GM23338 (cell line): ENCODE data around the gene SGCD. TPM values are rescaled to one million over a fixed set of nuclear protein-coding genes. Genes with fewer than 3 reads are reported as not detected.

ENCODE experiments used
- ATAC-seq: fragments of 200-7000 bp; cut with Tn5 transposase; 3 replicates; pipeline ENCODE4 v1.9.1; 2020
- DNase-seq: peaks from one replicate; pipeline ENCODE4 v3.0.0-alpha.2; 2015; ENCODE audit warnings: low spot score
- H2AFZ ChIP-seq: fragments of 200-600 bp; sonication (generic); 2 replicates; pipeline ENCODE4 v1.8.0; 2016; ENCODE audit warnings: antibody characterized with exemption, mild to moderate bottlenecking, moderate library complexity
- H3F3A ChIP-seq: fragments of 200-600 bp; sonication (generic); replicated peaks from 2 replicates; pipeline ENCODE4 v1.8.0; 2017; ENCODE audit warnings: antibody characterized with exemption, mixed run types, low read depth
- H3K27ac ChIP-seq: fragments of 200-600 bp; sonication (generic); 2 replicates; pipeline ENCODE4 v1.6.1; 2016; ENCODE audit warnings: low read depth
- H3K27me3 ChIP-seq: fragments of 200-600 bp; sonication (generic); 2 replicates; pipeline ENCODE4 v1.8.0; 2016; ENCODE audit warnings: mild to moderate bottlenecking, mixed run types, moderate library complexity; ENCODE audit not compliant: insufficient read depth
- H3K36me3 ChIP-seq: fragments of 200-600 bp; sonication (generic); 2 replicates; pipeline ENCODE4 v1.8.0; 2016; ENCODE audit warnings: mild to moderate bottlenecking; ENCODE audit not compliant: insufficient read depth
- H3K4me1 ChIP-seq: fragments of 200-600 bp; sonication (generic); 2 replicates; pipeline ENCODE4 v1.8.0; 2016; ENCODE audit warnings: mild to moderate bottlenecking, moderate library complexity; ENCODE audit not compliant: insufficient read depth
- H3K4me2 ChIP-seq: fragments of 200-600 bp; sonication (generic); 2 replicates; pipeline ENCODE4 v1.7.1; 2017; ENCODE audit warnings: mixed run types
- H3K4me3 ChIP-seq: fragments of 200-600 bp; sonication (generic); 2 replicates; pipeline ENCODE4 v1.6.1; 2016; ENCODE audit warnings: mixed run types
- H3K79me2 ChIP-seq: fragments of 200-600 bp; sonication (generic); replicated peaks from 2 replicates; pipeline ENCODE4 v1.8.0; 2017; ENCODE audit warnings: mild to moderate bottlenecking; ENCODE audit not compliant: insufficient read depth
- H3K9me2 ChIP-seq: fragments of 200-600 bp; sonication (generic); 2 replicates; pipeline ENCODE4 v1.8.0; 2017; ENCODE audit not compliant: insufficient read depth
- H4K20me1 ChIP-seq: fragments of 200-600 bp; sonication (generic); replicated peaks from 2 replicates; pipeline ENCODE4 v1.8.0; 2017; ENCODE audit warnings: mild to moderate bottlenecking; ENCODE audit not compliant: insufficient read depth
- H3K27ac Mint-ChIP-seq: 2 replicates; pipeline ENCODE4 v1.8.0; 2020; ENCODE audit warnings: inconsistent platforms, mild to moderate bottlenecking, moderate library complexity, mixed read lengths
- H3K27me3 Mint-ChIP-seq: 3 replicates; pipeline ENCODE4 v1.8.0; 2022; ENCODE audit warnings: low read depth, mild to moderate bottlenecking, moderate library complexity, mixed read lengths, inconsistent platforms; ENCODE audit not compliant: insufficient read depth, poor library complexity
- H3K36me3 Mint-ChIP-seq: 3 replicates; pipeline ENCODE4 v1.8.0; 2021; ENCODE audit warnings: low read depth, mild to moderate bottlenecking, inconsistent platforms, moderate library complexity, mixed read lengths
- H3K4me1 Mint-ChIP-seq: 3 replicates; pipeline ENCODE4 v1.8.0; 2020; ENCODE audit warnings: mild to moderate bottlenecking, inconsistent platforms, mixed read lengths
- H3K4me3 Mint-ChIP-seq: 3 replicates; pipeline ENCODE4 v1.8.0; 2021; ENCODE audit warnings: moderate library complexity, mild to moderate bottlenecking, inconsistent platforms, mixed read lengths
- H3K9me3 Mint-ChIP-seq: 3 replicates; pipeline ENCODE4 v1.8.0; 2020; ENCODE audit warnings: moderate library complexity, mild to moderate bottlenecking, inconsistent platforms, mixed read lengths
- CREB1 ChIP-seq: fragments of 250-450 bp; sonication (Bioruptor Pico); IDR thresholded peaks from 2 replicates; pipeline ENCODE4 v1.5.0; 2020; ENCODE audit warnings: low read depth, mild to moderate bottlenecking, moderate library complexity
- EZH2 ChIP-seq: fragments of 200-600 bp; sonication (generic); IDR thresholded peaks from one replicate; pipeline ENCODE4 v1.8.0; 2017; ENCODE audit warnings: antibody characterized with exemption, mild to moderate bottlenecking, low read depth; ENCODE audit not compliant: unreplicated experiment
- EZH2phosphoT487 ChIP-seq: fragments of 200-600 bp; sonication (generic); IDR thresholded peaks from one replicate; pipeline ENCODE4 v1.8.1; 2018; ENCODE audit warnings: antibody characterized with exemption; ENCODE audit not compliant: unreplicated experiment
- JUNB ChIP-seq: IDR thresholded peaks from one replicate; pipeline ENCODE4 v1.6.1; 2016; ENCODE audit warnings: antibody characterized with exemption; ENCODE audit not compliant: unreplicated experiment
- NANOG ChIP-seq: IDR thresholded peaks from 2 replicates; pipeline ENCODE4 v1.6.1; 2016; ENCODE audit warnings: antibody characterized with exemption, borderline replicate concordance
- POLR2AphosphoS5 ChIP-seq: IDR thresholded peaks from 2 replicates; pipeline ENCODE4 v1.6.1; 2016; ENCODE audit warnings: antibody characterized with exemption, low read depth
- STAT1 ChIP-seq: IDR thresholded peaks from one replicate; pipeline ENCODE4 v1.6.1; 2016; ENCODE audit warnings: antibody characterized with exemption; ENCODE audit not compliant: unreplicated experiment
- ZNF114 ChIP-seq: fragments of 250-450 bp; sonication (Bioruptor Pico); IDR thresholded peaks from 2 replicates; pipeline ENCODE4 v1.5.0; 2020; ENCODE audit warnings: mild to moderate bottlenecking, moderate library complexity
- ZNF331 ChIP-seq: fragments of 250-450 bp; sonication (Bioruptor Pico); IDR thresholded peaks from 2 replicates; pipeline ENCODE4 v1.5.0; 2020; ENCODE audit warnings: low read depth, mild to moderate bottlenecking, moderate library complexity
- polyA plus RNA-seq: library from polyadenylated mRNA; unstranded; fragments of >200 nt; fragmentation: Nextera tagmentation; extraction: Ambion mirVana; gene quantifications from 2 replicates; pipeline ENCODE4 v1.2.1, GENCODE V29; 2016
- total RNA-seq: library from RNA; depleted of rRNA; stranded (reverse); fragments of >200 nt; shearing (Covaris generic); gene quantifications from 2 replicates; pipeline ENCODE4 v1.2.3, GENCODE V29; 2014
- TF ChIP-seq, protein P1 (sequence below), 2 experiments: fragments of 200-600 bp in 1 of 2; sonication (generic) in 1 of 2; conservative IDR thresholded peaks; 2 replicates each; pipeline versions ENCODE4 v1.5.1 to v1.6.1; 2016 to 2017; ENCODE audit warnings: antibody characterized with exemption in 2 of 2, low read depth in 2 of 2, mild to moderate bottlenecking in 2 of 2, moderate library complexity in 1 of 2
- TF ChIP-seq, protein P2 (sequence below): IDR thresholded peaks from 2 replicates; pipeline ENCODE4 v1.6.1; 2016; ENCODE audit warnings: antibody characterized with exemption
- TF ChIP-seq, protein P3 (sequence below): IDR thresholded peaks from one replicate; pipeline ENCODE4 v1.6.1; 2018; ENCODE audit warnings: antibody characterized with exemption; ENCODE audit not compliant: unreplicated experiment
- TF ChIP-seq, protein P4 (sequence below): fragments of 250-450 bp; sonication (Bioruptor Pico); IDR thresholded peaks from 2 replicates; pipeline ENCODE4 v1.5.0; 2020; ENCODE audit warnings: mild to moderate bottlenecking, moderate library complexity

The SGCD gene
- total and polyA plus RNA-seq, 2 experiments from 2014 or later = 0.03 to 0.05 TPM

DNA sequence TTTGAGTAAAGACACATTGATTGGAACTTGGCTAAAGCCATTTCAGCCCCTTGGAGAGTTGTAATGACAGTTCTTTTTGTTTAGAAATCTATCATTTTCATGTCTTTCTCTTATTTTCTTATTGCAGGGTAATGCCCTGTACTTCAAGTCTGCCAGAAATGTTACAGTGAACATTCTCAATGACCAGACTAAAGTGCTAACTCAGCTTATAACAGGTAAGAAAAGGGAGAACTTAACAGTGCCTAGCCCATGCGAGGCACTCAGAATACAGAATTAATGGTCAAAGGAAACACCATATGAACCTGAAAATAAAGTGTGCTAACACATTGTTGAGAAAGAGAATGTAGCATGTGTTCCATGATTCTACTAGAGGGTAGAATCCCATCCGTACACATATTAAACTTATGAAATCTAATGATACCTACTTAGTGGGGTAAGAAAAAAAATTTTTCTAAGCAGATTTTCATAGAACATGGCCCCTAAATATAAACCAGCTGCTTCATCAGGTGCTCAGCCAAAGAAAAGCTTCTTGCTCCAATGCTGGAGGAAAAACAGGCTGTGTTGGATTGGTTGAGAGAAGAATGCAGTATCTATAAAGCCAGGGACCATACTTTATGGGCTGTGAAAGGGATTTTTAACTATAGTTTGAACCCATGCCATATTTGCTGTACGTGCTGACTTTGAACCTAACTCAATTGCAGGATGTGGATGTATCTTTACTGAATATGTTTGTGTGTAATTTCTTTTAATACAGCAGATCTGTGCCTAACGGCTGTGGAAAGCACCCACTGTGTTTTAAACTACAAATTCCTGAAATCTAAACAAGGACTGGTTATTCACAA lies 262.4 kb downstream of the SGCD start:
- Histone ChIP-seq H3K4me3 (no peak overlapping the region), H3K4me2 (no peak overlapping the region), H3K27ac (no peak overlapping the region), H3K27me3 (no peaks in the 10 kb centered on the region), H3K4me1 (no peaks in the 10 kb centered on the region), H3K79me2 (no peaks in the 10 kb centered on the region), H3F3A (no peaks in the 10 kb centered on the region), H3K9me2 (peaks cover 16% of the 10 kb centered on the region; the same call in 1 of the 2 replicates), H3K36me3 (no peaks in the 10 kb centered on the region), H4K20me1 (no peaks in the 10 kb centered on the region), H2AFZ (no peak overlapping the region)
- H3K36me3 Mint-ChIP-seq = no peaks in the 10 kb centered on the region
- no peaks in the 10 kb centered on the region for H3K9me3 Mint-ChIP-seq
- no peaks in the 10 kb centered on the region for H3K27me3 Mint-ChIP-seq
- ATAC-seq = no peak
- no peak for DNase-seq
- H3K27ac Mint-ChIP-seq = no peak overlapping the region
- no peaks in the 10 kb centered on the region for H3K4me1 Mint-ChIP-seq
- no peak overlapping the region for H3K4me3 Mint-ChIP-seq
- TF ChIP-seq, protein P1, sequence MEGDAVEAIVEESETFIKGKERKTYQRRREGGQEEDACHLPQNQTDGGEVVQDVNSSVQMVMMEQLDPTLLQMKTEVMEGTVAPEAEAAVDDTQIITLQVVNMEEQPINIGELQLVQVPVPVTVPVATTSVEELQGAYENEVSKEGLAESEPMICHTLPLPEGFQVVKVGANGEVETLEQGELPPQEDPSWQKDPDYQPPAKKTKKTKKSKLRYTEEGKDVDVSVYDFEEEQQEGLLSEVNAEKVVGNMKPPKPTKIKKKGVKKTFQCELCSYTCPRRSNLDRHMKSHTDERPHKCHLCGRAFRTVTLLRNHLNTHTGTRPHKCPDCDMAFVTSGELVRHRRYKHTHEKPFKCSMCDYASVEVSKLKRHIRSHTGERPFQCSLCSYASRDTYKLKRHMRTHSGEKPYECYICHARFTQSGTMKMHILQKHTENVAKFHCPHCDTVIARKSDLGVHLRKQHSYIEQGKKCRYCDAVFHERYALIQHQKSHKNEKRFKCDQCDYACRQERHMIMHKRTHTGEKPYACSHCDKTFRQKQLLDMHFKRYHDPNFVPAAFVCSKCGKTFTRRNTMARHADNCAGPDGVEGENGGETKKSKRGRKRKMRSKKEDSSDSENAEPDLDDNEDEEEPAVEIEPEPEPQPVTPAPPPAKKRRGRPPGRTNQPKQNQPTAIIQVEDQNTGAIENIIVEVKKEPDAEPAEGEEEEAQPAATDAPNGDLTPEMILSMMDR (conservative IDR thresholded peaks at IDR 0.05; ENCODE audit: low read depth in 2 of 2) = no peak
- TF ChIP-seq JUNB = no peak
- TF ChIP-seq POLR2AphosphoS5 = no peak
- no peak for TF ChIP-seq ZNF331 (CRISPR knock-in tag)
- TF ChIP-seq STAT1 = no peak
- TF ChIP-seq, protein P2, sequence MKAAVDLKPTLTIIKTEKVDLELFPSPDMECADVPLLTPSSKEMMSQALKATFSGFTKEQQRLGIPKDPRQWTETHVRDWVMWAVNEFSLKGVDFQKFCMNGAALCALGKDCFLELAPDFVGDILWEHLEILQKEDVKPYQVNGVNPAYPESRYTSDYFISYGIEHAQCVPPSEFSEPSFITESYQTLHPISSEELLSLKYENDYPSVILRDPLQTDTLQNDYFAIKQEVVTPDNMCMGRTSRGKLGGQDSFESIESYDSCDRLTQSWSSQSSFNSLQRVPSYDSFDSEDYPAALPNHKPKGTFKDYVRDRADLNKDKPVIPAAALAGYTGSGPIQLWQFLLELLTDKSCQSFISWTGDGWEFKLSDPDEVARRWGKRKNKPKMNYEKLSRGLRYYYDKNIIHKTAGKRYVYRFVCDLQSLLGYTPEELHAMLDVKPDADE = no peak
- no peak for TF ChIP-seq CREB1 (CRISPR knock-in tag)
- TF ChIP-seq, protein P3, sequence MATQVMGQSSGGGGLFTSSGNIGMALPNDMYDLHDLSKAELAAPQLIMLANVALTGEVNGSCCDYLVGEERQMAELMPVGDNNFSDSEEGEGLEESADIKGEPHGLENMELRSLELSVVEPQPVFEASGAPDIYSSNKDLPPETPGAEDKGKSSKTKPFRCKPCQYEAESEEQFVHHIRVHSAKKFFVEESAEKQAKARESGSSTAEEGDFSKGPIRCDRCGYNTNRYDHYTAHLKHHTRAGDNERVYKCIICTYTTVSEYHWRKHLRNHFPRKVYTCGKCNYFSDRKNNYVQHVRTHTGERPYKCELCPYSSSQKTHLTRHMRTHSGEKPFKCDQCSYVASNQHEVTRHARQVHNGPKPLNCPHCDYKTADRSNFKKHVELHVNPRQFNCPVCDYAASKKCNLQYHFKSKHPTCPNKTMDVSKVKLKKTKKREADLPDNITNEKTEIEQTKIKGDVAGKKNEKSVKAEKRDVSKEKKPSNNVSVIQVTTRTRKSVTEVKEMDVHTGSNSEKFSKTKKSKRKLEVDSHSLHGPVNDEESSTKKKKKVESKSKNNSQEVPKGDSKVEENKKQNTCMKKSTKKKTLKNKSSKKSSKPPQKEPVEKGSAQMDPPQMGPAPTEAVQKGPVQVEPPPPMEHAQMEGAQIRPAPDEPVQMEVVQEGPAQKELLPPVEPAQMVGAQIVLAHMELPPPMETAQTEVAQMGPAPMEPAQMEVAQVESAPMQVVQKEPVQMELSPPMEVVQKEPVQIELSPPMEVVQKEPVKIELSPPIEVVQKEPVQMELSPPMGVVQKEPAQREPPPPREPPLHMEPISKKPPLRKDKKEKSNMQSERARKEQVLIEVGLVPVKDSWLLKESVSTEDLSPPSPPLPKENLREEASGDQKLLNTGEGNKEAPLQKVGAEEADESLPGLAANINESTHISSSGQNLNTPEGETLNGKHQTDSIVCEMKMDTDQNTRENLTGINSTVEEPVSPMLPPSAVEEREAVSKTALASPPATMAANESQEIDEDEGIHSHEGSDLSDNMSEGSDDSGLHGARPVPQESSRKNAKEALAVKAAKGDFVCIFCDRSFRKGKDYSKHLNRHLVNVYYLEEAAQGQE = no peak
- TF ChIP-seq NANOG = no peak
- TF ChIP-seq, protein P4, sequence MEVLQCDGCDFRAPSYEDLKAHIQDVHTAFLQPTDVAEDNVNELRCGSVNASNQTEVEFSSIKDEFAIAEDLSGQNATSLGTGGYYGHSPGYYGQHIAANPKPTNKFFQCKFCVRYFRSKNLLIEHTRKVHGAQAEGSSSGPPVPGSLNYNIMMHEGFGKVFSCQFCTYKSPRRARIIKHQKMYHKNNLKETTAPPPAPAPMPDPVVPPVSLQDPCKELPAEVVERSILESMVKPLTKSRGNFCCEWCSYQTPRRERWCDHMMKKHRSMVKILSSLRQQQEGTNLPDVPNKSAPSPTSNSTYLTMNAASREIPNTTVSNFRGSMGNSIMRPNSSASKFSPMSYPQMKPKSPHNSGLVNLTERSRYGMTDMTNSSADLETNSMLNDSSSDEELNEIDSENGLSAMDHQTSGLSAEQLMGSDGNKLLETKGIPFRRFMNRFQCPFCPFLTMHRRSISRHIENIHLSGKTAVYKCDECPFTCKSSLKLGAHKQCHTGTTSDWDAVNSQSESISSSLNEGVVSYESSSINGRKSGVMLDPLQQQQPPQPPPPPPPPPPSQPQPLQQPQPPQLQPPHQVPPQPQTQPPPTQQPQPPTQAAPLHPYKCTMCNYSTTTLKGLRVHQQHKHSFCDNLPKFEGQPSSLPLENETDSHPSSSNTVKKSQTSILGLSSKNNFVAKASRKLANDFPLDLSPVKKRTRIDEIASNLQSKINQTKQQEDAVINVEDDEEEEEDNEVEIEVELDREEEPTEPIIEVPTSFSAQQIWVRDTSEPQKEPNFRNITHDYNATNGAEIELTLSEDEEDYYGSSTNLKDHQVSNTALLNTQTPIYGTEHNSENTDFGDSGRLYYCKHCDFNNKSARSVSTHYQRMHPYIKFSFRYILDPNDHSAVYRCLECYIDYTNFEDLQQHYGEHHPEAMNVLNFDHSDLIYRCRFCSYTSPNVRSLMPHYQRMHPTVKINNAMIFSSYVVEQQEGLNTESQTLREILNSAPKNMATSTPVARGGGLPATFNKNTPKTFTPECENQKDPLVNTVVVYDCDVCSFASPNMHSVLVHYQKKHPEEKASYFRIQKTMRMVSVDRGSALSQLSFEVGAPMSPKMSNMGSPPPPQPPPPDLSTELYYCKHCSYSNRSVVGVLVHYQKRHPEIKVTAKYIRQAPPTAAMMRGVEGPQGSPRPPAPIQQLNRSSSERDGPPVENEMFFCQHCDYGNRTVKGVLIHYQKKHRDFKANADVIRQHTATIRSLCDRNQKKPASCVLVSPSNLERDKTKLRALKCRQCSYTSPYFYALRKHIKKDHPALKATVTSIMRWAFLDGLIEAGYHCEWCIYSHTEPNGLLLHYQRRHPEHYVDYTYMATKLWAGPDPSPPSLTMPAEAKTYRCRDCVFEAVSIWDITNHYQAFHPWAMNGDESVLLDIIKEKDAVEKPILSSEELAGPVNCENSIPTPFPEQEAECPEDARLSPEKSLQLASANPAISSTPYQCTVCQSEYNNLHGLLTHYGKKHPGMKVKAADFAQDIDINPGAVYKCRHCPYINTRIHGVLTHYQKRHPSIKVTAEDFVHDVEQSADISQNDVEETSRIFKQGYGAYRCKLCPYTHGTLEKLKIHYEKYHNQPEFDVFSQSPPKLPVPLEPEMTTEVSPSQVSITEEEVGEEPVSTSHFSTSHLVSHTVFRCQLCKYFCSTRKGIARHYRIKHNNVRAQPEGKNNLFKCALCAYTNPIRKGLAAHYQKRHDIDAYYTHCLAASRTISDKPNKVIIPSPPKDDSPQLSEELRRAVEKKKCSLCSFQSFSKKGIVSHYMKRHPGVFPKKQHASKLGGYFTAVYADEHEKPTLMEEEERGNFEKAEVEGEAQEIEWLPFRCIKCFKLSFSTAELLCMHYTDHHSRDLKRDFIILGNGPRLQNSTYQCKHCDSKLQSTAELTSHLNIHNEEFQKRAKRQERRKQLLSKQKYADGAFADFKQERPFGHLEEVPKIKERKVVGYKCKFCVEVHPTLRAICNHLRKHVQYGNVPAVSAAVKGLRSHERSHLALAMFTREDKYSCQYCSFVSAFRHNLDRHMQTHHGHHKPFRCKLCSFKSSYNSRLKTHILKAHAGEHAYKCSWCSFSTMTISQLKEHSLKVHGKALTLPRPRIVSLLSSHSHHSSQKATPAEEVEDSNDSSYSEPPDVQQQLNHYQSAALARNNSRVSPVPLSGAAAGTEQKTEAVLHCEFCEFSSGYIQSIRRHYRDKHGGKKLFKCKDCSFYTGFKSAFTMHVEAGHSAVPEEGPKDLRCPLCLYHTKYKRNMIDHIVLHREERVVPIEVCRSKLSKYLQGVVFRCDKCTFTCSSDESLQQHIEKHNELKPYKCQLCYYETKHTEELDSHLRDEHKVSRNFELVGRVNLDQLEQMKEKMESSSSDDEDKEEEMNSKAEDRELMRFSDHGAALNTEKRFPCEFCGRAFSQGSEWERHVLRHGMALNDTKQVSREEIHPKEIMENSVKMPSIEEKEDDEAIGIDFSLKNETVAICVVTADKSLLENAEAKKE (CRISPR knock-in tag) = no peak
- no peak for TF ChIP-seq EZH2phosphoT487
- TF ChIP-seq EZH2 = no peak
- no peak for TF ChIP-seq ZNF114 (CRISPR knock-in tag)
